Nephron progenitor cell (in vitro differentiated cells): ENCODE measurements around the gene AMDHD1.

Experiments used
- DNase-seq: peaks from one replicate; pipeline ENCODE4 v3.0.0; 2021
- H3K27ac Mint-ChIP-seq: 2 replicates; pipeline ENCODE4 v1.8.0; 2021; ENCODE audit warnings: mild to moderate bottlenecking, moderate library complexity, mixed read lengths
- H3K27me3 Mint-ChIP-seq: 2 replicates; pipeline ENCODE4 v1.8.0; 2021; ENCODE audit warnings: mild to moderate bottlenecking, low read depth, mixed read lengths; ENCODE audit not compliant: poor library complexity
- H3K36me3 Mint-ChIP-seq: 2 replicates; pipeline ENCODE4 v1.8.0; 2021; ENCODE audit warnings: low read depth, mixed read lengths
- H3K4me1 Mint-ChIP-seq: 2 replicates; pipeline ENCODE4 v1.8.0; 2021; ENCODE audit warnings: mixed read lengths
- H3K4me3 Mint-ChIP-seq: 2 replicates; pipeline ENCODE4 v1.8.0; 2021; ENCODE audit warnings: mild to moderate bottlenecking, moderate library complexity, mixed read lengths
- H3K9me3 Mint-ChIP-seq: 2 replicates; pipeline ENCODE4 v1.8.0; 2021; ENCODE audit warnings: mild to moderate bottlenecking, moderate library complexity, mixed read lengths
- CTCF ChIP-seq: fragments of 200-600 bp; sonication (generic); IDR thresholded peaks from 2 replicates; pipeline ENCODE4 v1.5.0; 2021; ENCODE audit warnings: antibody characterized with exemption

The AMDHD1 gene

GRCh38 chr12:95988506-95989275 is 45.6 kb downstream of the AMDHD1 start:
- no peak for TF ChIP-seq CTCF
- H3K27me3 Mint-ChIP-seq = peaks cover 12% of the 10 kb centered on the region
- no peak for DNase-seq
- no peaks in the 10 kb centered on the region for H3K36me3 Mint-ChIP-seq
- no peak overlapping the region for H3K27ac Mint-ChIP-seq
- H3K9me3 Mint-ChIP-seq = no peaks in the 10 kb centered on the region
- H3K4me3 Mint-ChIP-seq = no peak overlapping the region
- no peaks in the 10 kb centered on the region for H3K4me1 Mint-ChIP-seq

DNA sequence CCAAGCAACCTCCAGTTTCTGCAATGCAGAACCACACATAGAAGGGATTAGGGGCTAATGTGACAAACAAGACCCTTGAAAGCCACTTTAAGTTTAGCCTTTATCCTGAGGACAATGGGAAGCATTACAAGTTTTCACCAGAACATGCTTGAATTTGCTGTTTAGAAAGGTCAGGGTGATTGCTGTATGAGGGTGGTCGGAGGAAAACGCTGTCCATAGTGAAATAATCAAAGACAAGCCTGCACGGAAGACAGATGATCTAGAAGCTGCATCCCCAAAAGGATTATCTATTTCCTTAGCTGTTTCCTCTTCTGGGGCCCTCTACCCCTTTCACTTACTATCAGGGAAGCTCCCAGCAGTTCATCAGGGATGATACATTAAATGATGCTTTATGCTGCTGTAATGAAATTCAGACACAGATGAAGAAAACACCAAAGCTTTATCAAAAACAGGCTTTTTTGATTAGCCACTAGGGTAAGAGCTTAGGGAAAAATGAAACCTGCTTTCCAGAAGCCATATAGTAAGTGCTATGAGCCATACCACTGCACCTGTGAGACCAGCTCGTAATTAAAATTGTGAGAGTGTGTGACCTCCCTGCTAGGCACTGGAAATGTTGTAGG is 46.5 kb downstream of the AMDHD1 start:
- Mint-ChIP-seq H3K27me3 (peaks cover 12% of the 10 kb centered on the region), H3K4me1 (no peaks in the 10 kb centered on the region)

DNA sequence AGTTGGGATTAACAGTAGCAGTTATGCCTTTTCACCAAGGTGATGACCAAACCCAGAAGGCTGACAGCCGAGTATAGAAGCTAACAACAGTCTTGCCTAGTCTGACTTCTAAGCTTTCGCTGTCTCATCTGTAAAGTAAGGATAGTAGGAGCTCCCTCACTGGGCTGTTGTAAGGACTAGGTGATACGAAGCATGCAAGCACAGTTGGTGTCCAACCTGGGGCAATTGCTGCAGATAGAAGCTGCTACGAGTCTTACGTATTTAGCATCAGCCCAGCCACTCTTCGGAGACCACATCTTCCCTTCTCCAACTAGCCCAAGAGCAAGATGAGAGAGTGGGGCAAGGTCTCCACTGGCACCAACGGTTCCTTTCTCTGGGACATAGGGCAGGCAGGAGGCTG is 47.0 kb downstream of the AMDHD1 start:
- H3K9me3 Mint-ChIP-seq = no peaks in the 10 kb centered on the region
- no peak overlapping the region for H3K4me3 Mint-ChIP-seq
- H3K27ac Mint-ChIP-seq = no peak overlapping the region
- no peaks in the 10 kb centered on the region for H3K36me3 Mint-ChIP-seq
- peaks cover 12% of the 10 kb centered on the region for H3K27me3 Mint-ChIP-seq
- TF ChIP-seq CTCF = no peak
- no peaks in the 10 kb centered on the region for H3K4me1 Mint-ChIP-seq
- DNase-seq = no peak

More for the DNA sequence above, 46.5 kb downstream of the AMDHD1 start:
- Mint-ChIP-seq H3K4me3 (no peak overlapping the region), H3K36me3 (no peaks in the 10 kb centered on the region), H3K27ac (no peak overlapping the region), H3K9me3 (no peaks in the 10 kb centered on the region)
- no peak for DNase-seq
- TF ChIP-seq CTCF = no peak

DNA sequence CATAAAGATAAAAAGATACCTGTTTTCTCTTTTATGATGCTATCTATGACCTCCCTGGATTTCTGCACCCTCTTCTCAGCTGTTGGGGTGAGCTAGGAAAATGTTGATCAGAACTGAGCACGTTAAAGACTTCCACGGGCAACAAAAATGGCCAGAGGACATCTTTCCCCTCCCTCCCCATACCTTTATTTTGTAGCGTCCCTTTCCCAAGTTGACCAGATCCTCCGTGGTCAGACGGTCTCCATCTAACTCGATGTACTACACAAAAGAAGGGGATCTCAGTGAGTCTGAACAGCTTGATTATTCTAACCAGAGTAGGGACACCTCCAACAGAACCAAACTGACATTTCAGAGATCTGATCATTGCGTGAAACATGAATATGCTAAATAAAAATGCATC is 50.8 kb downstream of the AMDHD1 start:
- H3K4me3 Mint-ChIP-seq = no peak overlapping the region
- H3K4me1 Mint-ChIP-seq = peaks cover 11% of the 10 kb centered on the region
- H3K27ac Mint-ChIP-seq = no peak overlapping the region
- no peak for DNase-seq
- no peaks in the 10 kb centered on the region for H3K9me3 Mint-ChIP-seq
- TF ChIP-seq CTCF = no peak
- no peaks in the 10 kb centered on the region for H3K36me3 Mint-ChIP-seq
- H3K27me3 Mint-ChIP-seq = peaks cover 11% of the 10 kb centered on the region

GRCh38 chr12:95994476-95994875 is 51.3 kb downstream of the AMDHD1 start:
- H3K36me3 Mint-ChIP-seq = no peaks in the 10 kb centered on the region
- peaks cover 9% of the 10 kb centered on the region for H3K27me3 Mint-ChIP-seq
- H3K27ac Mint-ChIP-seq = no peak overlapping the region
- H3K9me3 Mint-ChIP-seq = no peaks in the 10 kb centered on the region
- peaks cover 11% of the 10 kb centered on the region for H3K4me1 Mint-ChIP-seq
- no peak for DNase-seq
- TF ChIP-seq CTCF = no peak
- H3K4me3 Mint-ChIP-seq = no peak overlapping the region
